ENCODE results near the gene HAGH.
"Not testable (repeated sequence)": the region's sequence is repeated elsewhere in the genome, so short reads cannot be mapped to it uniquely, and the experiment has no call there.

Gene HAGH

GRCh38 chr16:1810106-1810505 is 16.5 kb downstream of the HAGH start:
- DNase-seq: no peak

GRCh38 chr16:1809281-1809801 is 17.3 kb downstream of the HAGH start:
- no peak for DNase-seq

GRCh38 chr16:1808691-1809090 is 17.9 kb downstream of the HAGH start:
- no peak for DNase-seq

- no peak for DNase-seq
Measured at GRCh38 chr16:1807626-1808025, 19.0 kb downstream of the HAGH start.

GRCh38 chr16:1800701-1801100 is 25.9 kb downstream of the HAGH start:
- no peak for DNase-seq

GRCh38 chr16:1799263-1799662 is 27.4 kb downstream of the HAGH start:
- not testable (repeated sequence) for DNase-seq

- DNase-seq: no peak
Measured at GRCh38 chr16:1794908-1795666, 31.5 kb downstream of the HAGH start.

- DNase-seq: no peak
Measured at GRCh38 chr16:1794221-1794871, 32.3 kb downstream of the HAGH start.

- DNase-seq: no peak
Measured at GRCh38 chr16:1793578-1794220, 32.9 kb downstream of the HAGH start, which contains the start of gene IGFALS. IGFALS (minus strand) TSS chr16:1793705; CDS start chr16:1793652, 53 bp downstream.

- no peak for DNase-seq
Measured at GRCh38 chr16:1792836-1793577, 33.6 kb downstream of the HAGH start.

- no peak for DNase-seq
Measured at GRCh38 chr16:1791943-1792812, 34.4 kb downstream of the HAGH start.

GRCh38 chr16:1791256-1791942 is 35.2 kb downstream of the HAGH start:
- no peak for DNase-seq

GRCh38 chr16:1790611-1791255 is 35.9 kb downstream of the HAGH start:
- no peak for DNase-seq

GRCh38 chr16:1790261-1790610 is 36.4 kb downstream of the HAGH start:
- no peak for DNase-seq

- DNase-seq: no peak
Measured at GRCh38 chr16:1789643-1790045, 37.0 kb downstream of the HAGH start.

GRCh38 chr16:1788708-1789100 is 37.9 kb downstream of the HAGH start:
- no peak for DNase-seq

- no peak for DNase-seq
Measured at GRCh38 chr16:1788095-1788707, 38.4 kb downstream of the HAGH start.

- no peak for DNase-seq
Measured at GRCh38 chr16:1787322-1788094, 39.1 kb downstream of the HAGH start.

GRCh38 chr16:1787056-1787321 is 39.6 kb downstream of the HAGH start:
- DNase-seq: no peak
